ENCODE data around the gene MYLIP. TPM values are rescaled to one million over a fixed set of nuclear protein-coding genes. Genes with fewer than 3 reads are reported as not detected.

The MYLIP gene
- total and polyA plus RNA-seq, 10 donors, result 12.5 to 66.8 (median 42.6) TPM

DNA sequence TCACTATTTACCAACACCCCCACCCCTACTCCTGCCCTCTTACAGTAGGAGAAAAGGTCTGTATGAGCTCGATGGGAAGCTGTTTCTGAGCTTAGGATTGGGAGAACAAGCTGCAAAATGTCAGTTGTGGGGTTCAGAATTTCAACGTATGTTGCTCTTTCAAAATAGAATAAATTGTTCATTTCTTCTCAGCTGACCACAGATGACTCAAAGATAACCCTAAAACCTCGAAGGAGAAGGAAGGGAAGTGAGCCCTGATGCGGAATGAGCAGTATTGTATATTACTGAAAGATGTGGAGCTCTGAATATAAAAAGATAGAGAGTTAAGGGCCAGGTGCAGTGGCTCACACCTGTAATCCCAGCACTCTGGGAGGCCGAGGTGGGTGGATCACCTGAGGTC lies 35.9 kb upstream of the MYLIP start:
- WGBS, 5 donors, result 38 to 66% (median 55%) methylated on average over 5 of the region's 5 CpGs
- Histone ChIP-seq H3K9me3 (no peaks in the 10 kb centered on the region), H3K4me1 (peaks cover 0 to 13% (median 3%) of the 10 kb centered on the region in 6 donors), H3K27me3 (replicated peaks in 1 of 7) (no peaks in the 10 kb centered on the region), H3K27ac (no peak overlapping the region), H3K4me3 (no peak overlapping the region), H3K36me3 (no peaks in the 10 kb centered on the region)
- TF ChIP-seq POLR2AphosphoS5 (IDR thresholded peaks at IDR 0.05) (no peak), POLR2A (IDR thresholded peaks at IDR 0.05) (no peak)
- TF ChIP-seq, protein P1, sequence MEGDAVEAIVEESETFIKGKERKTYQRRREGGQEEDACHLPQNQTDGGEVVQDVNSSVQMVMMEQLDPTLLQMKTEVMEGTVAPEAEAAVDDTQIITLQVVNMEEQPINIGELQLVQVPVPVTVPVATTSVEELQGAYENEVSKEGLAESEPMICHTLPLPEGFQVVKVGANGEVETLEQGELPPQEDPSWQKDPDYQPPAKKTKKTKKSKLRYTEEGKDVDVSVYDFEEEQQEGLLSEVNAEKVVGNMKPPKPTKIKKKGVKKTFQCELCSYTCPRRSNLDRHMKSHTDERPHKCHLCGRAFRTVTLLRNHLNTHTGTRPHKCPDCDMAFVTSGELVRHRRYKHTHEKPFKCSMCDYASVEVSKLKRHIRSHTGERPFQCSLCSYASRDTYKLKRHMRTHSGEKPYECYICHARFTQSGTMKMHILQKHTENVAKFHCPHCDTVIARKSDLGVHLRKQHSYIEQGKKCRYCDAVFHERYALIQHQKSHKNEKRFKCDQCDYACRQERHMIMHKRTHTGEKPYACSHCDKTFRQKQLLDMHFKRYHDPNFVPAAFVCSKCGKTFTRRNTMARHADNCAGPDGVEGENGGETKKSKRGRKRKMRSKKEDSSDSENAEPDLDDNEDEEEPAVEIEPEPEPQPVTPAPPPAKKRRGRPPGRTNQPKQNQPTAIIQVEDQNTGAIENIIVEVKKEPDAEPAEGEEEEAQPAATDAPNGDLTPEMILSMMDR (IDR thresholded peaks at IDR 0.05 in 8 of 11, conservative IDR thresholded peaks at IDR 0.05 in 3 of 11), result no peak
- intact Hi-C loops (cut with DNase I; ENCODE audit: low total_unique reads), result no loop called here
- DNase-seq, result no peak

DNA sequence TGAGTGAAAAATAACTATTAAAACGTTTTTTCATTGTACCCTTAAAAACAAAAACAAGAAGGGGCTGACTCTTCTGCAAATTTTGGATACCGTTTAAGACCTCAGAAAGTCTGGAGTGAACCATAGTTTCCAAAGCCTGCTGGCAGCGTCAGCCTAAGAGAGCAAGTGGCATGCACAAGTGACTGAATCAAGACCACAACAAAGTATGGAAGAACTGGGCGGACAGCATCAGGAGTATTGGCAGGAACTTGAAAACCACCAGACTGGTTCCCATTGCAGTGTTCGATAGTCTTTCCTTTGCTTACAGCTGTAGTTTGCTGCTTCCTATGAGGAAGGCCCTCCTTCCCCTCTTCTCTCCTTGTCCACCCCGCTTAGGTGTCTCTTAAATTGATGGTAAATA lies 33.7 kb upstream of the MYLIP start:
- TF ChIP-seq, protein P1 (IDR thresholded peaks at IDR 0.05 in 8 of 11, conservative IDR thresholded peaks at IDR 0.05 in 3 of 11), result no peak
- no peak for TF ChIP-seq POLR2AphosphoS5 (IDR thresholded peaks at IDR 0.05)
- no peak for TF ChIP-seq POLR2A (IDR thresholded peaks at IDR 0.05)
- no peaks in the 10 kb centered on the region for H3K27me3 ChIP-seq (replicated peaks in 1 of 7)
- H3K36me3 ChIP-seq, result no peaks in the 10 kb centered on the region
- no peak overlapping the region for H3K4me3 ChIP-seq
- 61 to 78% (median 63%) methylated on average over 6 of the region's 6 CpGs for WGBS, 5 donors
- peaks cover 0 to 13% (median 3%) of the 10 kb centered on the region in 6 donors for H3K4me1 ChIP-seq
- H3K9me3 ChIP-seq, result peaks cover 0 to 5% (median 4%) of the 10 kb centered on the region in 8 donors
- H3K27ac ChIP-seq, result no peak overlapping the region
- DNase-seq, result no peak
- intact Hi-C loops (cut with DNase I; ENCODE audit: low total_unique reads), result no loop called here

DNA sequence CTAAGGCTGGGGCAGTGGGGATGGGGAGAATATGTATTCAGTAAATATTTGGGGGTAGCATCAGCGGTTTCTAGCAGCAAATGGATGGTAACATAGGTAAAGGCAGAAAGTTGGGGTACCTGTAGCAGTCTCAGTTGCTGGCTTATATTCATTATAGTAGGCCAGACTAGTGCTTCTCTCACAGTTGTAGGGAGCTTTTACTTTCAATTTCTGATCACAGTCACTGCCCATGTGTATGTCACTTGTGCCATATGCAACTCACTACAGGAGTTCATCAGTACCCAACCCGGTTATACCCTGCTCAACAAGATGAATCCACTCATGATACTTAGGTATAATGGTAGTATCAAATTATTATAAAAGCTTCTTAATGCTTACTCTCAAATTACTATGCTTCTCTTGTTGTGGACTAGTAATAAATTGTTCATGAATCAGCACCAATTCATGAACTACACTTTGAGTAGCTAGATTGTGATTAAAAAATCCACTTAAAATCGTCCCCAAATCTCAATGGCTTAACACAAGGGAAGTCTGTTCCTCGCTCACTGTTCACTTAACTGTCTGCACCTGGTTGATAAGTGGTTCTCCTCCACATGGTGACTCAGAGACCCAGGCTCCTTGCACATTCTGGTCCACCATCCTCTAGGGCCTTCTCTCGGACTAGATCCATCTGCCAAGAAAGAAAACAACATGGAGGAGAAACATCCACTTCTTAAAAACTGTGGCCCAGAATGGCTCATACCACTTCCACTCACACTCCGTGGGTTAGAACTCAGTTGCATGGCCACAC lies 31.3 kb upstream of the MYLIP start:
- no peak for TF ChIP-seq POLR2AphosphoS5 (IDR thresholded peaks at IDR 0.05)
- TF ChIP-seq, protein P1 (IDR thresholded peaks at IDR 0.05 in 8 of 11, conservative IDR thresholded peaks at IDR 0.05 in 3 of 11), result no peak
- TF ChIP-seq POLR2A (IDR thresholded peaks at IDR 0.05), result no peak
- Histone ChIP-seq H3K4me3 (no peak overlapping the region), H3K36me3 (no peaks in the 10 kb centered on the region), H3K9me3 (peaks cover 0 to 16% (median 10%) of the 10 kb centered on the region in 8 donors), H3K4me1 (peaks cover 0 to 5% (median 0%) of the 10 kb centered on the region in 6 donors), H3K27ac (no peak overlapping the region), H3K27me3 (replicated peaks in 1 of 7) (no peaks in the 10 kb centered on the region)
- intact Hi-C loops (cut with DNase I; ENCODE audit: low total_unique reads), result no loop called here
- 80 to 95% (median 83%) methylated on average over 6 of the region's 6 CpGs for WGBS, 5 donors
- DNase-seq, result no peak

DNA sequence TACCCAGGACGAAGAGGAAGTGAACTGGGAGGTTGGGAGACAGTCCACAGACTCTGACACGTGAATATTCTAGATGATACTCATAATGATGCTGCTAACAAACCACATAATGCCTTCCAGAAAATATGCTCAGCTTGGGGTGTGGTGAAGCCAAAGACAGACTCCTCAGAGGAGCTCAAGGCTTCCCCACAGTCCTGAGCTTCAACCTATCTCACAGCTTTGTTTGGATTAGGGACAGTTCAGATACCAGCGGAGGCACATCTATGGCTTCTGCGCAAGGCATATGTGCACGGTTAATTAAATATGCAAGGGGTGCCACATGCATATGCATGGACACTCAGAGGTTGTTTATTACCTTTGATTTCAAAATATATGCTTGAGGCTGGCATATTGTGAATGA lies 30.7 kb upstream of the MYLIP start:
- Histone ChIP-seq H3K9me3 (peaks cover 0 to 16% (median 10%) of the 10 kb centered on the region in 8 donors), H3K36me3 (no peaks in the 10 kb centered on the region), H3K4me3 (no peak overlapping the region), H3K4me1 (no peaks in the 10 kb centered on the region), H3K27ac (no peak overlapping the region), H3K27me3 (replicated peaks in 1 of 7) (no peaks in the 10 kb centered on the region)
- WGBS, 5 donors, result 88 to 94% (median 90%) methylated on average over 5 of the region's 5 CpGs
- no peak for DNase-seq
- intact Hi-C loops (cut with DNase I; ENCODE audit: low total_unique reads), result no loop called here
- TF ChIP-seq POLR2A (IDR thresholded peaks at IDR 0.05) (no peak), POLR2AphosphoS5 (IDR thresholded peaks at IDR 0.05) (no peak)
- TF ChIP-seq, protein P1 (IDR thresholded peaks at IDR 0.05 in 8 of 11, conservative IDR thresholded peaks at IDR 0.05 in 3 of 11), result no peak
